HepG2 (cell line): ENCODE measurements around the gene VWA1. TPM values are rescaled to one million over a fixed set of nuclear protein-coding genes. Genes with fewer than 3 reads are reported as not detected.

Experiments used
- ARNT2 ChIP-seq: sonication (generic); formaldehyde crosslinking; IDR thresholded peaks from 2 replicates; pipeline ENCODE4 v1.8.0; 2022; ENCODE audit warnings: mild to moderate bottlenecking, low read depth, missing genetic modification reagents, moderate library complexity
- ASH2L ChIP-seq: fragments of 300-600, 200-600 bp; sonication (generic); IDR thresholded peaks from 2 replicates; pipeline ENCODE4 v1.7.0; 2017; ENCODE audit warnings: low read depth, mild to moderate bottlenecking, moderate library complexity, mixed read lengths, low read length; ENCODE audit not compliant: insufficient read length
- ESRRA ChIP-seq: sonication (generic); formaldehyde crosslinking; IDR thresholded peaks from 2 replicates; pipeline ENCODE4 v1.5.1; 2020; ENCODE audit warnings: mild to moderate bottlenecking, low read depth, missing genetic modification reagents
- KAT8 ChIP-seq: IDR thresholded peaks from 2 replicates; pipeline ENCODE4 v1.6.1; 2016; ENCODE audit warnings: missing genetic modification reagents, missing compliant biosample characterization
- KIAA2018 ChIP-seq: sonication (generic); formaldehyde crosslinking; IDR thresholded peaks from 2 replicates; pipeline ENCODE4 v1.5.0; 2020; ENCODE audit warnings: mild to moderate bottlenecking, missing genetic modification reagents, borderline replicate concordance
- NFKB2 ChIP-seq: sonication (generic); formaldehyde crosslinking; IDR thresholded peaks from 2 replicates; pipeline ENCODE4 v1.4.0; 2020; ENCODE audit warnings: missing genetic modification reagents, borderline replicate concordance
- POLR2A ChIP-seq, 2 experiments: IDR thresholded peaks; 2 replicates each; pipeline ENCODE4 v1.6.1; 2011; ENCODE audit warnings: low read depth in 2 of 2, low read length in 2 of 2, mild to moderate bottlenecking in 1 of 2, moderate library complexity in 1 of 2; ENCODE audit not compliant: insufficient read depth in 1 of 2
- POLR2G ChIP-seq: fragments of 200-400 bp; formaldehyde crosslinking; IDR thresholded peaks from 2 replicates; pipeline ENCODE4 v1.6.1; 2018; ENCODE audit warnings: mild to moderate bottlenecking, low read depth, low read length, moderate library complexity
- SMAD9 ChIP-seq: sonication (generic); formaldehyde crosslinking; IDR thresholded peaks from 2 replicates; pipeline ENCODE4 v1.5.1; 2020; ENCODE audit warnings: mild to moderate bottlenecking, missing genetic modification reagents
- SNAI1 ChIP-seq: sonication (generic); formaldehyde crosslinking; IDR thresholded peaks from 2 replicates; pipeline ENCODE4 v1.5.0; 2020; ENCODE audit warnings: mild to moderate bottlenecking, missing genetic modification reagents, borderline replicate concordance
- SRSF1 ChIP-seq: fragments of 200-400 bp; formaldehyde crosslinking; optimal IDR thresholded peaks from 2 replicates; pipeline ENCODE3; 2017; ENCODE audit warnings: mild to moderate bottlenecking, low read depth, low read length, moderate library complexity
- SRSF4 ChIP-seq: fragments of 200-400 bp; formaldehyde crosslinking; IDR thresholded peaks from one replicate; pipeline ENCODE4 v1.6.1; 2018; ENCODE audit warnings: mild to moderate bottlenecking, low read depth, low read length, moderate library complexity; ENCODE audit not compliant: poor library complexity, severe bottlenecking
- SYNCRIP ChIP-seq: fragments of 200-400 bp; formaldehyde crosslinking; IDR thresholded peaks from 2 replicates; pipeline ENCODE4 v1.6.1; 2018; ENCODE audit warnings: mild to moderate bottlenecking, low read depth, low read length; ENCODE audit not compliant: insufficient read depth
- ZBTB26 ChIP-seq: IDR thresholded peaks from 2 replicates; pipeline ENCODE4 v1.6.1; 2016; ENCODE audit warnings: missing compliant biosample characterization, missing genetic modification reagents, borderline replicate concordance
- ZBTB7A ChIP-seq: sonication (generic); formaldehyde crosslinking; IDR thresholded peaks from 2 replicates; pipeline ENCODE4 v1.8.0; 2022; ENCODE audit warnings: mild to moderate bottlenecking, missing genetic modification reagents
- ZGPAT ChIP-seq: IDR thresholded peaks from 2 replicates; pipeline ENCODE4 v1.6.1; 2016; ENCODE audit warnings: mild to moderate bottlenecking
- ZNF143 ChIP-seq: sonication (generic); formaldehyde crosslinking; IDR thresholded peaks from 2 replicates; pipeline ENCODE4 v1.4.0; 2020; ENCODE audit warnings: missing genetic modification reagents
- ZNF841 ChIP-seq: sonication (generic); formaldehyde crosslinking; IDR thresholded peaks from 2 replicates; pipeline ENCODE4 v1.8.1; 2023; ENCODE audit warnings: missing genetic modification reagents, borderline replicate concordance
- polyA plus RNA-seq, 8 experiments: library from polyadenylated mRNA; depleted of rRNA in 3 of 8; stranded (reverse) in 7 of 8; unstranded in 1 of 8; fragments of >200 nt; fragmentation: Illumina TruSeq in 4 of 8; extraction: Trizol in 4 of 8; gene quantifications; 2 replicates each; pipeline versions ENCODE4 v1.2.1 to v1.2.3, GENCODE V29; 2011 to 2016; ENCODE audit warnings: low read depth in 4 of 8, missing spikeins in 1 of 8, mixed read lengths in 1 of 8; ENCODE audit not compliant: insufficient read depth in 1 of 8
- total RNA-seq, 5 experiments: library from RNA; depleted of rRNA; stranded (reverse); fragments of >200 nt; fragmentation: Illumina TruSeq; extraction: Trizol; gene quantifications; 2 replicates each; pipeline ENCODE4 v1.2.3, GENCODE V29; 2016; ENCODE audit warnings: low read depth in 1 of 5

Gene VWA1
- total and polyA plus RNA-seq, 2 of the 13 experiments (the other 11 are each of a cell fraction or from before 2014, with no cell fraction given) = 40.9 to 57.5 TPM

GRCh38 chr1:1434131-1434823 is 1.2 kb upstream of the VWA1 start (continued):
- TF ChIP-seq POLR2G (peak; percentile 14; the same call in 1 of the 2 replicates), ESRRA (no peak), ZBTB26 (CRISPR knock-in tag) (no peak), NFKB2 (CRISPR knock-in tag) (peak; percentile 13; the same call in 1 of the 2 replicates), ZNF841 (CRISPR knock-in tag) (no peak), SYNCRIP (no peak), ZNF143 (CRISPR knock-in tag) (no peak), SNAI1 (0 out of 2 replicates have a peak, but pooled peaks have one; percentile 72), KAT8 (0 out of 2 replicates have a peak, but pooled peaks have one; percentile 5), ZBTB7A (CRISPR knock-in tag) (peak; percentile 18; the same call in 1 of the 2 replicates), KIAA2018 (no peak), SRSF4 (peak; percentile 74), ARNT2 (CRISPR knock-in tag) (0 out of 2 replicates have a peak, but pooled peaks have one; percentile 57), POLR2A (IDR thresholded peaks at IDR 0.05; ENCODE audit: insufficient read depth in 1 of 2, low read depth in 2 of 2, low read length in 2 of 2) (0 out of 4 replicates have a peak, but pooled peaks of 1 of the 2 experiments have one; percentile 26), ASH2L (peak; percentile 8), ZGPAT (CRISPR knock-in tag) (peak; percentile 12; the same call in 1 of the 2 replicates), SRSF1 (peak; percentile 92), SMAD9 (CRISPR knock-in tag) (no peak)
